ENCODE measurements around the gene SHF.

The SHF gene

DNA sequence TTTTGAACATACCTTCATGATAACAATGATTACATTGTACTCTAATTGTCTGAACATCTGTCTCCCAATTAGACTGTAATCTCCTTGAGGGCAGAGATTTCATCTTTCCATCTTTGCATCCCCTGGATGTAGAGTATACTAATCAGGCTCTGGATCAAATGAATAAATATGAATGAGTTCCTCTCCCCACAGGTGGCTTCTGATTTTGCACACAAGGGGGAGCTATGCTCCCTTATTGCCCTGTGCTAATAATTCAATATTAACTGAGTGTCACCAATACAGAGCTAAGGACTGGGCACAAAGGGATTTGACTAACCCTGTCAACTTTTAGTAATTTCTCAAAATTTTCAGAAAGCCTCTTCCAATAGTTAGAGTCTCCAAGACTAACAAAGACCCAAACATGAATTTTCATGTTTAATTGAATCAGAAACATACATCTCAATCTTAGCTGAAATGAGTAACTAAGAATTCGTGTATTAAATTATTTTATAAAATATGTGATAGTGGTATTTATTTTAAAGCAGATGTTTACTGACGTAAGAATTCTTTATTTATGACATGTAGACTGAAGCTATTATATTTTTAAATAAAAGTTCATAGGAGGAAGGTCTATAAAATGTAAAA is 61.1 kb downstream of the SHF start:
- DNase-seq (ENCODE audit: low read depth), result no peak

DNA sequence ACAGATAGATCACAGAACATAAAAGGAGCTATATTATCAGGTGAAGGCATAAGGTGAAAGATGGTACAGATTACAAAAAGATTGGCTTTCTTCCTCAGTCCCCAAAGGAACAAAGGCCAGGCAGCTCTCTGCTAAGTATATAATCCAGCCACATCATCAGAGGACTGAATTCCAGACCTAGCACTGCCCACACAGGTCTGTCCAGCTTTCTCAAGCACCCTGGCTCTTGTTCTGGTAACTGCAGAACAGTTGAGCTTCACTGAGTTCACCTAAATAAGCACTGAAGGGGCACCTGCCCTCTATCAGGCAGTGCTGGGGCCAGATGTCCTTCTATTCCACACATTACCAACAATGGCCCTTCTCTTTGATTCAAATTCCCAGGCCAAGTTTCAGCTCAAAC is 64.4 kb downstream of the SHF start:
- no peak for DNase-seq (ENCODE audit: low read depth)

DNA sequence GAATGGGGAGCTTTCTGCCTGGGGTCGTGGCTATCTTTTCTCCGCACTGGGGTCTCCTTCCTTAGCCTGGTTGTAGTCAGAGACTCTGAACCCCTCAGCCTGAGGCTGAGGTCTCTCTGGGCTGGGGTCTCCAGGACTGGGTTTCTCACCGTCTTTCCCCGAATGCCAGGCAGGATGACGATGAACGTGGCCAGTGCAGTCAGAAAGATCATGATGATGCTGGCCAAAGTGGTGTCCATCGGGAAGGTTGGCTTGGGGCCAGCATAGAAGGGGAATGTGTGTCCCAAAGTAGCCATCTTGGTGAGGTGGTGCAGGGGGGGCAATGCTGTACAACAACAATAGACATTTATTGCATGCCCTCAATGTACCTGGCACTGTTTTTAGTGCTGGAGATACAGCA is 65.0 kb downstream of the SHF start:
- DNase-seq (ENCODE audit: low read depth), result no peak

DNA sequence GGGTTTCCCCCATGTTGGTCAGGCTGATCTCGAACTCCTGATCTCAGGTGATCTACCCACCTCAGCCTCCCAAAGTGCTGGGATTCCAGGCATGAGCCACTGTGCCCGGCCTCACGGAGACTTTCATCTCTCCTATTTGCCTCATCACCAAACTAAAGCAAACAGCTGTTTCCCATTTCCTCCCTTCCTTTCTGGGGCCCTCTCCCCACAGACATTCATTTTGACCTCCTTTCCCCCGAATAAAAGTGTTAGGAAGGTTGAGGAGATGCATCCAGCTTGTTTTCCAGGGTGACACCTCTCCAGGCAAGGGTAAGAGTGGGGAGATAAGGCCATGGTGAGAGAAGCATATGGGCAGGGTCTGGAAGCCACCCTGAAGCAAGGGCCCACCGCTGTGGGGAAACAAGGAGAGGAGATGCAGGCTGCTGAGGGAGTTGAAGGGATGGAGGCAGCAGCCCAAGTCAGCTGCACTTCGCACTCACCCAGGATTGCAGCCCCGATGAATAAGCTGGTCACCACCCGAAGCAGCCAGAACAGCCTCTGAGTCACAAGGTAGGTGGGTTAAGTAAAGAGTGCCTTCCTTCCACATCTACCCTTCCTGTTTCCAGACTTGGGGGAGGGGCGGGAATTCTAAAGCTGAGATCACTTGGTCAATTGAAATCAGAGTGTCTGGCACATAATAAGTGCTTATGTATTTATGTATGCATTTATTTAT is 65.9 kb downstream of the SHF start:
- no peak for DNase-seq (ENCODE audit: low read depth)

DNA sequence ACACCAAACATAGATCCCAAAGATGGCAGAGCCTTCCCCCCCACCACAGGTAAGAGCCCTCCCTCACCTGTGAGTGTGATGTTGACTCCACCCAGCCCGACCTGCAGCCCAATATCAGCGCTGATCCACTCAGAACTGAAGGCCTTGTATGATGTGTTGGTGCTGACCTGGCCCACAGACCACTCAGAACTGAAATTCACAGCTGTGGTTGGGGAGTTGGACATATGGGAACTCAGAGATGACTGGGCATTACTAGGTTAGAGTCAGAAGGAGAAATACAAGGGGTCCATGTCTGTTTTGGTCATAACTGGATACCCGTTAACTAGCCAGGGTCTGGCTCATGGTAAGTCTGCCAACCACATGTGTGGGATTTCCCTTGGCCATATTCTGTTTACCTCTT is 66.7 kb downstream of the SHF start:
- no peak for DNase-seq (ENCODE audit: low read depth)

DNA sequence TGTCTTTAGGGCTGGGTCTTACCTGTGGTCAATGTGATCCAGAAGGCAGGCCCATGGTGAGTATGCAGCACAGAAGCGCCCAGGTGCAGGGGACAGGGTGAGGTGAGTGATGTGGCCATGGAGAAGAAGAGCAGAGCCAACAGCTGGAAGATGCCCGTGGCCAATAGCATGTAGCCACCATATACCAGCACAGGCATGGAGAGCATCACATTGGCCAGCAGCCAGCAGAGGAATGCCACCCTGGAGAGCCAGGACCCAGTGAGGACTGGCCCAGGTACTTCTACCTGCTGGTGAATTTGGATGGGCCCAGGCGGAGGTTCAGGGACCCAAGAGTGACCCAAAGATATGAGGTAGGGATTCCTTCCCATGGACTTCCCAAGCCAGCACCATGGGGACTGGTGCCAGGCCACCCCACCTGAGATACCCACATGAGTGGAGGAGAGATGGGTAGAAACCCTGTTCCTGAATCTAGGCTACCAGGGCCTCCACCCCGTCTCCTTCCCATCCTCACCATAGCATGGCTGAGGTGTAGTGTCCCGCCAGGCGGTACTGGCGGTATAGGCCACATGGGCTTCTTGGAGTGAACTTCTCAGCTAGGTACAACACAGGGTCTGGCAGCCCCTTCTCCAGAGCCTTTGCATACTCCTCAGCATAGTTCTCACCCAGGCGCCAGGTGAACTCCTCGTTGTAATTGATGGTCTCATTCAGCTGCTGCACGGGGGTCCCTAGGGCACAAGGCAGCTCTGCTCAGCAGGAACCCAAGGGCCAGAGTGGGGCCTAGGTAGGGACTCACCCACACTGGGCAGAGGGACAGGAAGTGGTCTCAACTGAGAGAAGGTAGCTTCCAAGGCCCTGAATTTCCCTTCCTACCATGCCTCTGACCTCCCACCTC is 67.4 kb downstream of the SHF start:
- no peak for DNase-seq (ENCODE audit: low read depth)

DNA sequence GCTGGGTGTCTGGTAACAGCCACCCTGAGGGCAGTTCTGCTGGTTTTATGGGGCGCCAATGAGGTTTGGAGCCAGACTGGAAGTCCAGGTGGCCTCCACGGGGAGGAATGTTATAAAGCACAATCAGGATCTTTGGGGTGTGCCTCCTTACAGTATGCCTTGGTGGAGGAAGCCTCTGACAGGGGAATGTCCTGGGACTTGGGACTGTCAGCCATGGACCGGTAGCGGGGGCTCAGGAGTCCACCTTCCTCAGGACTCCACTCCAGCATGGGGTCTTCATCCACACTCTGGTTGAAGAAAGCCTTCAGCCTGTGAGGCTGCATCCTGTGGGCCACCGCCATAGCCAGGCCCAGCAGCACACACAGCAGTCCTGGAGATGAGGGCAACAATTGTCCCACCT is 68.8 kb downstream of the SHF start:
- DNase-seq (ENCODE audit: low read depth), result no peak

DNA sequence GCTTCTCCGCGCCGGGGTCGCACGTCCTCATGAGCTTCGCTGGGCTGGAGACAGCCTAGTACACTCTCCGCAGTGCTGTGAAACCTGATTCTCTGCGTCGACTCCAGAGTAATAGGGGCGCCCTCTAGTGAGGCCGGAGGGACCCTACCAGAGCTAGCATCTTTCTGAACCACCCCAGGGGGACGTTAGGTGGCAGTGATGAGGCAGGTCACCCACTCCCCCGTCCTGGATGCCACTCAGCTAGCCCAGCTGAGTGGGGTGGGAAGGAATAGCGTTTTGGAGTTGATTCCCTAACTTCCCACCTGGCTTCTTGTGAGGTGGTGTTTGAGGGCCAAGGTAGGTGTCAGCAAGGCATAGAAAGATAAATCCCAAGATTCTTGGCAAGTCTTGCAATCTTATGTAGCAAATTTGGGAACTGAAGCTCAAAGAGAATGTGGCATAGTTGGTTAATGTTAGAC is 69.6 kb downstream of the SHF start:
- DNase-seq (ENCODE audit: low read depth), result peak; percentile 69

DNA sequence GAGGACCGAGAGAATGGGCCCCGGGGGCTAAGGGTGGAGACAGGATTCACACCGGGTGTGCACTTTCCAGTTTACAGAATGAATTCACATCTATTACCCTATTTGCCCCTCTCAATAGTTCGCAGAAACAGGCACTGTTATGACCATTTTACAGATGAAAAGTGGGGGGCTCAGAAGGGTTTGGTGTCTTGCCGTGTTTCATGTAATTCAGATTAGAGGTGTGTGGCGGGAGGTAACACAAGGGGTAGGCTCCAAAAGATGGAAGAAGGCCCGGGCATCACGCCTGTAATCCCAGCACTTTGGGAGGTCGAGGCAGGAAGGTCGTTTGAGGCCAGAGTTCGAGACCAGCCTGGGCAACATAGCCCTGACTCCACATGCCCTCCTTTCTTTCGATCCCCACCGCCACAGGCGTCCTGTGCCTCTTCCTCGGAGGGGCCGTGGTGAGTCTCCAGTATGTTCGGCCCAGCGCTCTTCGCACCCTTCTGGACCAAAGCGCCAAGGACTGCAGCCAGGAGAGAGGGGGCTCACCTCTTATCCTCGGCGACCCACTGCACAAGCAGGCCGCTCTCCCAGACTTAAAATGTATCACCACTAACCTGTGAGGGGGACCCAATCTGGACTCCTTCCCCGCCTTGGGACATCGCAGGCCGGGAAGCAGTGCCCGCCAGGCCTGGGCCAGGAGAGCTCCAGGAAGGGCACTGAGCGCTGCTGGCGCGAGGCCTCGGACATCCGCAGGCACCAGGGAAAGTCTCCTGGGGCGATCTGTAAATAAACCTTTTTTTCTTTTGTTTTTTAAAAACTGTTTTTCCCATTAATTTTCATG is 70.2 kb downstream of the SHF start:
- no peak for DNase-seq (ENCODE audit: low read depth)

Data from CMK (cell line).